Trophoblast cell (in vitro differentiated cells and primary cell): Measurements from ENCODE around the gene USP35.

Source experiments
- DNase-seq, 2 donors: peaks; one replicate each; pipeline ENCODE4 v3.0.0-alpha.2; 2016
- H2AFZ ChIP-seq: 2 replicates; pipeline ENCODE4 v1.6.1; 2013; ENCODE audit warnings: low read length, moderate library complexity, mild to moderate bottlenecking; ENCODE audit not compliant: insufficient read depth, poor library complexity
- H2AK5ac ChIP-seq: 2 replicates; pipeline ENCODE4 v1.6.1; 2013; ENCODE audit warnings: mild to moderate bottlenecking, low read length
- H2BK120ac ChIP-seq: 2 replicates; pipeline ENCODE4 v1.6.1; 2013; ENCODE audit warnings: low read length, mild to moderate bottlenecking, moderate library complexity; ENCODE audit not compliant: insufficient read depth, poor library complexity
- H2BK12ac ChIP-seq: 2 replicates; pipeline ENCODE4 v1.6.1; 2013; ENCODE audit warnings: mild to moderate bottlenecking, low read length, moderate library complexity
- H2BK5ac ChIP-seq: 2 replicates; pipeline ENCODE4 v1.6.1; 2013; ENCODE audit warnings: low read length, low read depth, moderate library complexity, mild to moderate bottlenecking; ENCODE audit not compliant: poor library complexity
- H3K14ac ChIP-seq: 2 replicates; pipeline ENCODE4 v1.6.1; 2013; ENCODE audit warnings: mild to moderate bottlenecking, low read length
- H3K18ac ChIP-seq: 2 replicates; pipeline ENCODE4 v1.6.1; 2013; ENCODE audit warnings: mild to moderate bottlenecking, low read length
- H3K23ac ChIP-seq: 2 replicates; pipeline ENCODE4 v1.6.1; 2013; ENCODE audit warnings: low read length
- H3K27ac ChIP-seq: 2 replicates; pipeline ENCODE4 v1.5.1; 2013; ENCODE audit warnings: low read depth, mild to moderate bottlenecking, inconsistent platforms, low read length, moderate library complexity
- H3K27me3 ChIP-seq: 2 replicates; pipeline ENCODE4 v1.6.1; 2013; ENCODE audit warnings: inconsistent platforms, mild to moderate bottlenecking, low read length, moderate library complexity; ENCODE audit not compliant: insufficient read depth
- H3K36me3 ChIP-seq, 2 experiments: 1 replicate in 1 of 2; 2 replicates in 1 of 2; pipeline ENCODE4 v1.6.1; 2013; ENCODE audit warnings: low read length in 2 of 2, mild to moderate bottlenecking in 2 of 2, moderate library complexity in 1 of 2; ENCODE audit not compliant: insufficient read depth in 2 of 2, control insufficient read depth in 1 of 2
- H3K4ac ChIP-seq: 2 replicates; pipeline ENCODE4 v1.6.1; 2013; ENCODE audit warnings: low read depth, mild to moderate bottlenecking, low read length, moderate library complexity
- H3K4me1 ChIP-seq, 2 experiments: 1 replicate in 1 of 2; 2 replicates in 1 of 2; pipeline ENCODE4 v1.6.1; 2013; ENCODE audit warnings: low read length in 2 of 2, mild to moderate bottlenecking in 2 of 2, moderate library complexity in 1 of 2; ENCODE audit not compliant: insufficient read depth in 2 of 2, control insufficient read depth in 1 of 2
- H3K4me2 ChIP-seq: 2 replicates; pipeline ENCODE4 v1.6.1; 2013; ENCODE audit warnings: inconsistent platforms, mild to moderate bottlenecking, low read length, moderate library complexity
- H3K4me3 ChIP-seq: 2 replicates; pipeline ENCODE4 v1.5.1; 2013; ENCODE audit warnings: mild to moderate bottlenecking, low read depth, low read length, inconsistent platforms
- H3K79me1 ChIP-seq: one replicate; pipeline ENCODE4 v1.6.1; 2013; ENCODE audit warnings: low read length
- H3K79me2 ChIP-seq: 2 replicates; pipeline ENCODE4 v1.6.1; 2013; ENCODE audit warnings: low read length, mild to moderate bottlenecking; ENCODE audit not compliant: control insufficient read depth, insufficient read depth, poor library complexity
- H3K9ac ChIP-seq: 2 replicates; pipeline ENCODE4 v1.6.1; 2013; ENCODE audit warnings: mild to moderate bottlenecking, low read length
- H3K9me3 ChIP-seq: 2 replicates; pipeline ENCODE4 v1.6.1; 2013; ENCODE audit warnings: low read depth, mild to moderate bottlenecking, control low read depth, inconsistent platforms, low read length; ENCODE audit not compliant: insufficient read depth
- H4K12ac ChIP-seq: 2 replicates; pipeline ENCODE4 v1.6.1; 2013; ENCODE audit warnings: low read depth, mild to moderate bottlenecking, low read length, moderate library complexity
- H4K8ac ChIP-seq: 2 replicates; pipeline ENCODE4 v1.6.1; 2013; ENCODE audit warnings: low read depth, mild to moderate bottlenecking, low read length, moderate library complexity
- H4K91ac ChIP-seq: one replicate; pipeline ENCODE4 v1.6.1; 2013; ENCODE audit warnings: low read depth, mild to moderate bottlenecking, low read length, moderate library complexity
- WGBS: extraction: QIAGEN DNeasy Blood & Tissue Kit; methylation state at CpG from one replicate; pipeline ENCODE4 v1.1.7; 2013; ENCODE audit warnings: missing lambda C conversion rate; ENCODE audit not compliant: insufficient read length, insufficient coverage; ENCODE audit errors: extremely low coverage; 5-methylcytosine and 5-hydroxymethylcytosine counted together

USP35 gene

GRCh38 chr11:78218707-78219492 is 30.2 kb downstream of the USP35 start:
- Histone ChIP-seq H3K23ac (no peak overlapping the region), H3K27me3 (no peaks in the 10 kb centered on the region), H4K91ac (no peak overlapping the region), H3K79me2 (no peaks in the 10 kb centered on the region), H4K8ac (no peak overlapping the region), H2AK5ac (no peak overlapping the region), H3K9ac (no peak overlapping the region), H2BK12ac (no peak overlapping the region), H3K4ac (no peak overlapping the region), H4K12ac (no peak overlapping the region), H3K36me3 (peaks cover 77 to 92% of the 10 kb centered on the region in 2 experiments), H3K9me3 (peaks cover 5% of the 10 kb centered on the region), H2AFZ (no peak overlapping the region), H2BK5ac (no peak overlapping the region), H3K4me3 (no peak overlapping the region), H3K27ac (no peak overlapping the region), H3K14ac (no peak overlapping the region), H3K4me1 (no peaks in the 10 kb centered on the region), H2BK120ac (no peak overlapping the region), H3K4me2 (no peak overlapping the region), H3K18ac (no peak overlapping the region), H3K79me1 (no peaks in the 10 kb centered on the region)
- DNase-seq = no peak
- WGBS = no CpG with 5 or more reads among the region's 11 CpGs

GRCh38 chr11:78219493-78220217 is 30.9 kb downstream of the USP35 start:
- Histone ChIP-seq H3K4me2 (no peak overlapping the region), H4K8ac (no peak overlapping the region), H2AK5ac (no peak overlapping the region), H3K36me3 (peaks cover 78 to 92% of the 10 kb centered on the region in 2 experiments), H3K27ac (no peak overlapping the region), H3K9me3 (peaks cover 5% of the 10 kb centered on the region), H3K9ac (no peak overlapping the region), H3K23ac (no peak overlapping the region), H2AFZ (no peak overlapping the region), H3K14ac (no peak overlapping the region), H3K79me1 (no peaks in the 10 kb centered on the region), H3K79me2 (no peaks in the 10 kb centered on the region), H2BK120ac (no peak overlapping the region), H3K18ac (no peak overlapping the region), H4K12ac (no peak overlapping the region), H2BK12ac (no peak overlapping the region), H2BK5ac (no peak overlapping the region), H3K27me3 (no peaks in the 10 kb centered on the region), H4K91ac (no peak overlapping the region), H3K4ac (no peak overlapping the region), H3K4me1 (no peaks in the 10 kb centered on the region), H3K4me3 (no peak overlapping the region)
- no peak for DNase-seq
- WGBS = no CpG with 5 or more reads among the region's 7 CpGs

GRCh38 chr11:78220218-78221157 is 31.8 kb downstream of the USP35 start:
- H2AK5ac ChIP-seq = no peak overlapping the region
- no peak overlapping the region for H3K14ac ChIP-seq
- H2BK12ac ChIP-seq = no peak overlapping the region
- H3K79me2 ChIP-seq = no peaks in the 10 kb centered on the region
- H3K79me1 ChIP-seq = no peaks in the 10 kb centered on the region
- H3K18ac ChIP-seq = no peak overlapping the region
- H2BK120ac ChIP-seq = no peak overlapping the region
- no peak overlapping the region for H3K4ac ChIP-seq
- H4K12ac ChIP-seq = no peak overlapping the region
- no peak overlapping the region for H3K9ac ChIP-seq
- no peak overlapping the region for H2AFZ ChIP-seq
- no peak overlapping the region for H4K8ac ChIP-seq
- H3K4me1 ChIP-seq = no peaks in the 10 kb centered on the region
- no peaks in the 10 kb centered on the region for H3K27me3 ChIP-seq
- no peak overlapping the region for H4K91ac ChIP-seq
- no peak overlapping the region for H3K23ac ChIP-seq
- H3K4me3 ChIP-seq = no peak overlapping the region
- no CpG with 5 or more reads among the region's 14 CpGs for WGBS
- H3K36me3 ChIP-seq = peaks cover 75 to 93% of the 10 kb centered on the region in 2 experiments
- H3K9me3 ChIP-seq = peaks cover 5% of the 10 kb centered on the region
- no peak overlapping the region for H2BK5ac ChIP-seq
- H3K27ac ChIP-seq = no peak overlapping the region
- DNase-seq = no peak
- no peak overlapping the region for H3K4me2 ChIP-seq
